KBM-7 (cell line): ENCODE data around the gene POM121.
"Not testable (repeated sequence)": the region's sequence is repeated elsewhere in the genome, so short reads cannot be mapped to it uniquely, and the experiment has no call there.

ENCODE experiments used
- DNase-seq: peaks from one replicate; pipeline ENCODE4 v3.0.0-alpha.2; 2015
- in situ Hi-C: fragments of 300-500 bp; cut with MboI; formaldehyde crosslinking; loops from 2 replicates; pipeline ENCODE4 v1.14.3; 2020; ENCODE audit warnings: low sequenced_read_pairs, low pct_unique_long_range_greater_than_20kb, mixed read lengths

Gene POM121

DNA sequence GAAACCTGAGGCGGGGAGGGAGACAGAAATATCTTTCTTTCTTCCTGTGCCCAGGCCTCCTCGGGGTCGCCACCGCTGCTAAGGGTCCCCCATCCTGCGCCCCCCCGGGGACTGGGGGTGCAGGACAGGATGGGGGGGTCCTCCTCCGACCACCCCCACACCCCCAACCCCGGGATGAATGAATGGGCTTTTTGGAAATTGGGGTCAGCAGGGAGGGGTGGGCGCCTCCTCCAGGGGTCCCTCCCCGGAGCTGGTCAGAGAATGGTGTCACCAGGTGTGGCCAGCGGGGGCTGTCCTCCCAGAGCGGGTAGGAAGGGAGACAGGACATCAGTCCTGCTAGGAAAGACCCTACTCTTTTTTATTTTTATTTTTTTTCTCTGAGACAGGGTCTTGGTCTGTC is 51.5 kb downstream of the POM121 start:
- in situ Hi-C loops, DNase-seq: not testable (repeated sequence)

- DNase-seq, in situ Hi-C loops: not testable (repeated sequence)
Measured at GRCh38 chr7:72980382-72980781, 55.5 kb downstream of the POM121 start.

DNA sequence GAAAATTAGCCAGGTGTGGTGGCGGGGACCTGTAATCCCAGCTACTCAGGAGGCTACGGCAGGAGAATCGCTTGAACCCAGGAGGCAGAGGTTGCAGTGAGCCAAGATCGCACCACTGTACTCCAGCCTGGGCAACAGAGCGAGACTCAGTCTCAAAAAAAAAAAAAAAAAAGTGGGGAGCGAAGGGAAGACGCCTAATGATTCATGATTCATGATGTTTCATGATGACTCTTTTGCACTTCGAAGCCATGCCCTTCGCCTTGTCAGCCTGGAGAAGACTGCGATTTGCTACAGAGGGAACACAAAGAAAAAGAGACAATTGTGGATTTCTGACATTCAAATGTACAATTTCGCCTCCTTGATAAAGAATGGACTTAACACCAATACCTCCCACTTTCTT is 57.2 kb downstream of the POM121 start:
- DNase-seq, in situ Hi-C loops: not testable (repeated sequence)

GRCh38 chr7:72990146-72990913 is 65.4 kb downstream of the POM121 start:
- DNase-seq, in situ Hi-C loops: not testable (repeated sequence)

DNA sequence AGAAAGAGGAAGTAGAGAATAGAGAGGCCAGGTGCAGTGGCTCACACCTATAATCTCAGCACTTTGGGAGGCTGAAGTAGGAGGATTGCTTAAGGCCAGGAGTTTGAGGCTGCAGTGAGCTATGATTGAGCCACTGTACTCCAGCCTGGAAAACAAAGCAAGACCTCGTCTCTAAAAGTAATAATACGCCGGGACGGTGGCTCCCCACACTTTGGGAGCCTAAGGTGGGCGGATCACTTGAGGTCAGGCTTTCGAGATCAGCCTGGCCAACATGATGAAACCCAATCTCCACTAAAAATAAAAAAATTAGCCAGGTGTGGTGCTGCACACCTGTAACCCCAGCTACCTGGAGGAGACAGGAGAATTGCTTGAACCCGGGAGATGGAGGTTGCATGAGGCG is 70.6 kb downstream of the POM121 start:
- DNase-seq, in situ Hi-C loops: not testable (repeated sequence)

- DNase-seq, in situ Hi-C loops: not testable (repeated sequence)
Measured at GRCh38 chr7:72997447-72997846, 72.6 kb downstream of the POM121 start.

DNA sequence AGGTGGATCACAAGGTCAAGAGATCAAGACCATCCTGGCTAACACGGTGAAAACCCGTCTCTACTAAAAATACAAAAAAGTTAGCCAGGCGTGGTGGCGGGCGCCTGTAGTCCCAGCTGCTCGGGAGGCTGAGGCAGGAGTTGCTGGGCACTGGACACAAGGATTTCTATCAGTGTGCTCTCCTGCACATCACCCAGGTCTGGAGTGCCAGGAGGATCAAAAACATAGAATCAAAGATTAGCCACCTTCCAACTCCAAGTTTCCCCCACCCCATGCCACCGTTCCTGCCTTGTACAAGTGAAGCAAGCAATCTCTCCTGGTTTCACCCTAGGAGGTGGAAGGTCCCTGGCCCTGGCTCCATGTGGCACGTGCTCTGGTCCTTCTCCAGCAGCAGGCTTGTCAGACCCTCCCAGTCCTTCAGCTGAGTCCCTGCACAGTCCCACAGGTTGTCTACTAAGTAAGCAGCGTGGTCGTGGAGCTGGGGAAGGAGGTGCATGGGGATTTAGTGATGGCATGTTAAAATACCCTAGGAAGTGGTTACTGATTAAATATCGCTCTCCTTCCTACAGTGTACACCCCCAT is 73.1 kb downstream of the POM121 start:
- DNase-seq, in situ Hi-C loops: not testable (repeated sequence)
